ENCODE results near the gene GPHN.
"Not testable (repeated sequence)": the region's sequence is repeated elsewhere in the genome, so short reads cannot be mapped to it uniquely, and the experiment has no call there.

Gene GPHN

GRCh38 chr14:66696326-66696725 lies 188.4 kb downstream of the GPHN start:
- DNase-seq = no peak

- DNase-seq = no peak
Observed at GRCh38 chr14:66698503-66698902, 190.6 kb downstream of the GPHN start.

DNA sequence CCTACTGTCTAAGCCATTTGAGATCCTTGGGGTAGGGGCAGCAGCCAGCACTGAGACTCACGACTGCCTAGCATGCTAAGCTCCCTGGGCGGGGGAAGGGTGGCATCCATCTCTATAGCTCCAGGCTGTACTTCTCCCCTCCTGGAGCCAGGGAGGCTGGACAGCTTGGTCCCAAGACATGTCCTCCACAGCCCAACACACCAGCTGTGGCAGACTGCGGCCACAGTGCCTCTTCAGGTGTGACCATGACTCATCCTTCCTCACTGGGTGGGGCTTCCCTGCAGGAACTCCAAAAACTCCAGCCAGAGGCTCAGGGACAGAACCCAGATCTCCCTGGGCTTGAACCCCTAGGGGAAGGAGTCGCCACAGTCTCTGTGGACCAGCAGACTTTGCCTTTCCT lies 193.9 kb downstream of the GPHN start:
- DNase-seq = no peak

DNA sequence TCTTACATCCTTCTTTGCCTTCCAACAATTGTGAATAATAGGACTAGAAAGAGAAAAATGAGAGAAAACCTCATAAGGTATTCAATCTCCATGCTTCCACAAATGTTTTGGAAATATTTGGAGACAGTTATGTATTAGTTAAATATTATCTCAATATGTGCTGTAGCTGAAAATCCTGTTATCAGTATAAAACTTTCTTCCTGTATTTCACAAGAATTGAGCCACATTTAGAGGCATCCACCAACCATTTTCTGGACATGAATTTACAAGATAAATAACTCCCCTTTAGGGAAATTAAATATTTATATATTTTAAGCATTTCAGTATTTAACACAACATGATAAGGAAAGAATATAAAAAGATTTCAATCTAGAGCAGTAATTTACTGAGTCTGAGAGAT lies 200.3 kb downstream of the GPHN start:
- DNase-seq = no peak

- no peak for DNase-seq
Observed at GRCh38 chr14:66709291-66709690, 201.3 kb downstream of the GPHN start.

DNA sequence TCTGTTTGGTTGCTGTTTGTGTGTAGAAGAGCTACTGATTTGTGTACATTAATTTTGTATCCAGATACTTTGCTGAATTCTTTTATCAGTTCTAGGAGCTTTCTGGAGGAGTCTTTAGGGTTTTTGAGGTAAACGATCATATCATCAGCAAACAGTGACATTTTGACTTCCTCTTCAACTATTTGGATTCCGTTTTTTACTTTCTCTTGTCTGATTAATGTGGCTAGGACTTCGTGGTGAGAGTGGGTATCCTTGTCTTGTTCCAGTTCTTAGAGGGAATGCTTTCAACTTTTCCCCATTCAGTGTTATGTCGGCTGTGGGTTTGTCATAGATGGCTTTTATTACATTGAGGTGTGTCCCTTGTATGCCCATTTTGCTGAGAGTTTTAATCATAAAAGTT lies 206.3 kb downstream of the GPHN start:
- not testable (repeated sequence) for DNase-seq

DNA sequence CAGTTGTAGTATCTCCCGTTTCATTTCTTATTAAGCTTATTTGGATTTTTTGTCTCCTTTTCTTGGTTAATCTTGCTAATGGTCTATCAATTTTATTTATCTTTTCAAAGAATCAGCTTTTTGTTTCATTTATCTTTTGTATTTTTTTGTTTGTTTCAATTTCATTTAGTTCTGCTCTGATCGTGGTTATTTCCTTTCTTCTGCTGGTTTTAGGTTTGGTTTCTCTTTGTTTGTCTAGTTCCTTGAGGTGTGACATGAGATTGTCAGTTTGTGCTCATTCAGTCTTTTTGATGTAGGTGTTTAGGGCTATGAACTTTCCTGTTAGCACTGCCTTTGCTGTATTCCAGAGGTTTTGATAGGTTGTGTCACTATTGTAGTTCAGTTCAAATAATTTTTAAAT lies 207.4 kb downstream of the GPHN start:
- peak in 1 of 5 donors; percentile 22 for DNase-seq

GRCh38 chr14:66716227-66716626 lies 208.3 kb downstream of the GPHN start:
- DNase-seq = no peak

DNA sequence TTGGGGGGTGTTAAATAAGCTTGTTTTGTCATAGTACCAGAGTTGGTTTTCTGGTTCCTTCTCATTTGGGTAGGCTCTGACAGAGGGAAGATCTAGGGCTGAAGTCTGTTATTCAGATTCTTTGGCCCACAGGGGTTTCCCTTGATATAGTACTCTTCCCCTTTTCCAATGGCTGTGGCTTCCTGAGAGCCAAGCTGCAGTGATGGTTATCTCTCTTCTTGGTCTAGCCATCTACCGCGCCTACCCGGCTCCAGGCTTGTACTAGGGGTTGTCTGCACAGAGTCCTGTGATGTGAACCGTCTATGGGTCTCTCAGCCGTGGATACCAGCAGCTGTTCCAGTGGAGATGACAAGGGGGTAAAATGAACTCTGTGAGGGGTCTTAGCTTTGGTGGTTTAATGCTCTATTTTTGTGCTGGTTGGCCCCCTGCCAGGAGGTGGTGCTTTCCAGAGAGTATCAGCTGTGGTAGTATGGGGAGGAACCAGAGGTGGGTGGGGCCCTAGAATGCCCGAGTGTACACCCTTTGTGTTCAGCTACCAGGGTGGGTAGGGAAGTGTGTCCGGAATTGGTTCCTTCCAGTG lies 209.7 kb downstream of the GPHN start:
- DNase-seq = no peak

GRCh38 chr14:66724996-66725395 lies 217.0 kb downstream of the GPHN start:
- DNase-seq = no peak

GRCh38 chr14:66731298-66731697 lies 223.4 kb downstream of the GPHN start:
- not testable (repeated sequence) for DNase-seq

DNA sequence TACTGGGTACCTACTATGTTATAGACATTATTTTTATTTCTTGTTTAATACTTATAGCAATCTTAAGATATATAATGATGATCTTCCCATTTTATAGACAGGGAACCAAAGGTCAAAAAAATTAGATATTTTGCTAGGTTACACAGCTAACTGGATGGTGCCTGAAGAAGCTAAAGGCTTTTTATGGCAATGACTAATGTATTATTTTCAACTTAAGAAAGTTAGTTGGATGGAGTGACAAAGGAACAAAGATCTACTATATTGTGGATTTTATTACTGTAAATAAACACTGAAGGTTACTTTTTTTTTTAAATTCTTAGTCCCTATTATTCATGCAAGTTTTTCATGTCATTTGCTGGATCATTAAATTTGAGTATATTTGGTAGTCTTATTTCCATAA lies 227.9 kb downstream of the GPHN start:
- DNase-seq = no peak

GRCh38 chr14:66739826-66740225 lies 231.9 kb downstream of the GPHN start:
- DNase-seq = no peak

- no peak for DNase-seq
Observed at GRCh38 chr14:66745078-66745477, 237.1 kb downstream of the GPHN start.

DNA sequence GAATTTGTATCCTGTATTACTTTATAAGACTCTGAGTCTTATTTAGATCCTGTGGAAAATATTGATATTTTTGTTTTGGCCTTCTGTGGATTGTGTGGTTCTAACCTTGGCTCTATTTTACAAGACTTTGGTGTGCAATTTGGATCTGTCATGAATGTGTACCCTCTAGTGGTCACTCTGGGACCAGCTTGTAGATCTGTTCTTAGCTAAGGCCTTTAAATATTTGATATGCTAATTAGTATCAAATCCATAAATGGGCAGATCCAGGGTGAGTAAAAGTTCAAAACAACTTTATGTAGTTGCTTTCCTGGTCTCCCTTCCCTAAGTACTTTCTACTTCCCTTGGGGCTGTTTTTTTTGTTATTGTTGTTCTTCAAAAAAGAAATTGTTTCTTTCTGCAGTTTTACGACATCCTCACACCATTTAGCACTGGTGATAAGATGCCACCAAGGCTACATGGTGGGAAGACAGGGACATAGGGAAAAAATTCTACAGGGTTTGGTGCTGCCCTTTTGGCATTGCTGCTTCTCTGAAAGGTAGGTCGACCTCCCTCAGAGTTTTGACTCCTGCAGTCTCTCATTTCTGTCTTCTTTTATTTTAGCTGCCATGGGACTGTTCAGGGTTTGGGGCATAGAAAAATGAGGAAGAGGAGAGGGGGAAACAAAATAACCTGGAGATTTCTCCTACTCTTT lies 238.5 kb downstream of the GPHN start:
- DNase-seq = peak in 1 of 5 donors; percentile 17

DNA sequence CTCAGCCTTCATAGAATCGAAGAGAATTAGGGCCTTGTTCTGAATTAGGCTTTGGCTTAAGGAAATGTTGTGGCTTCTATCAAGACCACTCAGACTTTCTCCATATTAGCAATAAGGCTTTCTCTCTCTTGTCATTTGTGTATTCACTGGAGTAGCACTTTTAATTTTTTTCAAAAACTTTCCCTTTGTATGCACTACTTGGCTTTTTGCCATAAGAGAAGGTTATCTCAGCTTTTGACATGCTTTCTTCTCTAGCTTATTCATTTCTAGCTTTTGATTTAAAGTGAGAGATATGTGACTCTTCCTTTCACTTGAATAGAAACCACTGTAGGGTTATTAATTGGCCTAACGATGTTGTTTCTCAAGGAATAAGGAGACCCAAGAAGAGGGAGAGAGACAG lies 244.2 kb downstream of the GPHN start:
- DNase-seq = peak in 1 of 5 donors; percentile 3

- no peak for DNase-seq
Observed at GRCh38 chr14:66758031-66758613, 250.2 kb downstream of the GPHN start.

DNA sequence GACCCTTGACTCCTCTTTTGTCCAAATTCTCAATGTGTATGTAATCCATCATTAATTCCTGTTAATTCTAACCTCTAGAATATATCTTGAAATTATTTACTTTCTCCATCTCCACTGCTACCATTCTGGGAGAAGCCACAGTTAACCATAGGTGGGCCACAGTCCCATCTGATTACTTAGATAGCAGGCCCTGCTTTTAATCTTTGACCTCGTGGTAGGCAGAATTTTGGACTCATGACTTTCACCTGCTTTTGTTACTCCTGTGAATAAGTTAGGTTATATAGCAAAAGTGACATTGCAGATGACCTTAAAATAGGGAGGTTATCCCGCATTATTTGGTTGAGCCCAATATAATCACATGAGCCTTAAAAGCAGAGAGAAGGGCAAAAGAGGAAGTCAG lies 264.2 kb downstream of the GPHN start:
- DNase-seq = no peak

GRCh38 chr14:66782853-66783252 lies 274.9 kb downstream of the GPHN start:
- DNase-seq = no peak

DNA sequence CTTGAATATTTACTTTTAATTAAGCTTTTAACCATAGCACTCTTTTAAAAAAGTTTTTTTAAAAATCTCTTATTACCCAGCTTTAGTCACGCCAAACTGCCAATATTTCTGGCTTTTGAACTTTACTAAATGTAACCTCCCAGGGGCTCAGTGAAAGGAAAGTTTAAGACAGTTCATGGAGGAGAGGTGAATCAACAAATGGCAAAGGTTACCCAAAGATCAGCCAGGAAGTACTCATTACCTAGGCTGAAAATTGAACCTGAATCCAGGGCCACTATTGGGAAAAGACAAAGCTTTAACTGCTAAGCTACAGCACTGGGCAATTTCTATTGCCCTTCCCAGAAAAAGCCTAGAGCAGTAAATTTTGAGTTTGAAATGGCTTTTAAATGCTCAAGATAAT lies 282.2 kb downstream of the GPHN start:
- DNase-seq = no peak

DNA sequence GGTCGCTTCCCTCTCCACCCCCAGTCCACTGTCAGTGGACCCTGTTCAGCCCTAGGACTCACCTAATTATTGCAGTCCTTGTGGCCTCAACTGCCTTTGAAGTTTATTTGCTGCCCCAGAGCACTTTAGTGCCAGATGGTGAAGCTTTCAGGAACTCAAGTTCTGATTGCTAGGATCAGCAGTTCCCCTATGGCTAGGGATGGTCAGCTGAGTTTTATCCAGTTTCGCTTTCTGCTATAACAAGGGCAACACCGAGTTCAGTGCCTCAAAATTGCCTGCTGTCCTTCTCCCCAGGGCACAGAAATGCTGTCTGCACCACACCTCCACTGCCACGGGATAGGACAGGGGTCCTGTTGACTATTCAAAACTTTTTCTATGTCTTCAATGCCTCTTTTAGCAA lies 295.0 kb downstream of the GPHN start:
- no peak for DNase-seq

GRCh38 chr14:66804141-66804540 lies 296.2 kb downstream of the GPHN start:
- DNase-seq = no peak

DNA sequence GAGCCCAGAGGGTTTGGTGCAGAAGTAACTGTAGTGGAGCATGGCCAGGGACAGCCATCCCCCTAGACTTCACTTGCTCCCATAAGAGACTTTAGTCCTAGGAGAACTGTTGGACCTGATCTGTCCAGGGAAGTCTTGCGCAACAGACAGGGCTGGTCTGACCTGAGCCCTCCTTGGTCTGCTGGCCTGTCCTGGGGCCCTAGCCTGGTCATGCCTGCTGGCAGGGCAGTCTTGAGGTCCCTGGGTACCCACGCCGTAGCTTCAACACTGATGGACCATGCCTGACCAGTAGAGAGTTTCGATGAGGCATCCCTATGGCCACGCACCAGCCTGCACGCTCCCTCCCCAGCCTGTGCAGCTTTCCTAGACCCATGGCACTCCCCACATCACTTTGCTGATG lies 305.7 kb downstream of the GPHN start:
- DNase-seq = no peak

DNA sequence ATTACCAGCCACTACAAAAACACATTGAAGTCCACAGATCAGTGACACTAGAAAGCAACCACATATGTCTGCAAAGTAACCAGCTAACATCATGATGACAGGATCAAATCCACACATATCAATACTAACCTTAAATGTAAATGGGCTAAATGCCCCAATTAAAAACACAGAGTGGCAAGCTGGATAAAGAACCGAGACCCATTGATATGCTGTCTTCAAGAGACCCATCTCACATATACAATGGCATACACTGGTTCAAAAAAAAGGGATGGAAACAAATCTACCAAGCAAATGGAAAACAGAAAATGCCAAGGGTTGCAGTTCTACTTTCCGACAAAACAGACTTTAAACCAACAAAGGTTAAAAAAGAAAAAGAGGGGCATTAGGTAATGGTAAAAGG lies 307.7 kb downstream of the GPHN start:
- no peak for DNase-seq

GRCh38 chr14:66824251-66824650 lies 316.3 kb downstream of the GPHN start:
- no peak for DNase-seq
